ENCODE data around the gene BLM. TPM values are rescaled to one million over a fixed set of nuclear protein-coding genes. Genes with fewer than 3 reads are reported as not detected.

The BLM gene
- total and polyA plus RNA-seq, 2 of the 13 experiments (the other 11 are each of a cell fraction or from before 2014, with no cell fraction given): 5.1 to 11.8 TPM

GRCh38 chr15:90860450-90860849, 143.3 kb downstream of the BLM start (continued):
- TF ChIP-seq ARID5B (CRISPR knock-in tag; IDR thresholded peaks at IDR 0.05): 0 out of 2 replicates have a peak, but pooled peaks have one; percentile 28
- TF ChIP-seq HMG20A (CRISPR knock-in tag; IDR thresholded peaks at IDR 0.05; ENCODE audit: borderline replicate concordance): peak; percentile 40; the same call in 1 of the 2 replicates
- no peak for TF ChIP-seq SOX13 (IDR thresholded peaks at IDR 0.05)
- TF ChIP-seq SOX13 (CRISPR knock-in tag; conservative IDR thresholded peaks at IDR 0.05 in 1 of 2, IDR thresholded peaks at IDR 0.05 in 1 of 2): peak in 1 of 2 experiments; percentile 76; a peak in 2 of 4 replicates
- TF ChIP-seq XRCC5 (optimal IDR thresholded peaks at IDR 0.05; ENCODE audit: low read length): no peak
- TF ChIP-seq ZNF576 (CRISPR knock-in tag; IDR thresholded peaks at IDR 0.05): no peak
- 0 out of 2 replicates have a peak, but pooled peaks have one; percentile 8 for TF ChIP-seq ZSCAN29 (CRISPR knock-in tag; conservative IDR thresholded peaks at IDR 0.05)
- no peak for TF ChIP-seq ATAD3A (CRISPR knock-in tag; IDR thresholded peaks at IDR 0.05)
- TF ChIP-seq POGK (CRISPR knock-in tag; conservative IDR thresholded peaks at IDR 0.05): 0 out of 2 replicates have a peak, but pooled peaks have one; percentile 39
- TF ChIP-seq, protein P1, sequence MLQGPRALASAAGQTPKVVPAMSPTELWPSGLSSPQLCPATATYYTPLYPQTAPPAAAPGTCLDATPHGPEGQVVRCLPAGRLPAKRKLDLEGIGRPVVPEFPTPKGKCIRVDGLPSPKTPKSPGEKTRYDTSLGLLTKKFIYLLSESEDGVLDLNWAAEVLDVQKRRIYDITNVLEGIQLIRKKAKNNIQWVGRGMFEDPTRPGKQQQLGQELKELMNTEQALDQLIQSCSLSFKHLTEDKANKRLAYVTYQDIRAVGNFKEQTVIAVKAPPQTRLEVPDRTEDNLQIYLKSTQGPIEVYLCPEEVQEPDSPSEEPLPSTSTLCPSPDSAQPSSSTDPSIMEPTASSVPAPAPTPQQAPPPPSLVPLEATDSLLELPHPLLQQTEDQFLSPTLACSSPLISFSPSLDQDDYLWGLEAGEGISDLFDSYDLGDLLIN (CRISPR knock-in tag; IDR thresholded peaks at IDR 0.05; ENCODE audit: borderline replicate concordance): 0 out of 2 replicates have a peak, but pooled peaks have one; percentile 44
- no peak for TF ChIP-seq RBM39 (IDR thresholded peaks at IDR 0.05; ENCODE audit: low read depth, low read length, poor library complexity, severe bottlenecking)
- no peak for TF ChIP-seq ZNF709 (CRISPR knock-in tag; IDR thresholded peaks at IDR 0.05)
- peak; percentile 51; the same call in 1 of the 2 replicates for TF ChIP-seq RXRA (CRISPR knock-in tag; IDR thresholded peaks at IDR 0.05)
- peak; percentile 16; the same call in 1 of the 2 replicates for TF ChIP-seq ZNF580 (CRISPR knock-in tag; IDR thresholded peaks at IDR 0.05; ENCODE audit: borderline replicate concordance, low read depth)
- TF ChIP-seq ETV6 (CRISPR knock-in tag; conservative IDR thresholded peaks at IDR 0.05): no peak
- TF ChIP-seq ZNF121 (CRISPR knock-in tag; IDR thresholded peaks at IDR 0.05): peak; percentile 94
- TF ChIP-seq NR2F6 (IDR thresholded peaks at IDR 0.05): no peak
- peak; percentile 49; the same call in 1 of the 2 replicates for TF ChIP-seq NR2F6 (CRISPR knock-in tag; IDR thresholded peaks at IDR 0.05)

All from HepG2 (cell line).